Hepatocyte (in vitro differentiated cells): ENCODE measurements around the gene JAKMIP1. TPM values are rescaled to one million over a fixed set of nuclear protein-coding genes. Genes with fewer than 3 reads are reported as not detected.

ENCODE experiments used
- DNase-seq: peaks from one replicate; pipeline ENCODE4 v3.0.0-alpha.2; 2016; ENCODE audit warnings: low spot score
- H2AFZ ChIP-seq: fragments of 200-600 bp; sonication (generic); 2 replicates; pipeline ENCODE4 v1.6.0; 2016; ENCODE audit warnings: antibody characterized with exemption, mild to moderate bottlenecking
- H3K27ac ChIP-seq: fragments of 200-600 bp; sonication (generic); 2 replicates; pipeline ENCODE4 v1.5.1; 2016; ENCODE audit warnings: mild to moderate bottlenecking
- H3K27me3 ChIP-seq: fragments of 200-600 bp; sonication (generic); 2 replicates; pipeline ENCODE4 v1.6.1; 2016
- H3K36me3 ChIP-seq: fragments of 200-600 bp; sonication (generic); replicated peaks from 2 replicates; pipeline ENCODE4 v1.5.1; 2016; ENCODE audit warnings: low read depth; ENCODE audit not compliant: insufficient read depth
- H3K4me1 ChIP-seq: fragments of 200-600 bp; sonication (generic); 2 replicates; pipeline ENCODE4 v1.5.1; 2016; ENCODE audit warnings: mild to moderate bottlenecking, moderate library complexity; ENCODE audit not compliant: insufficient read depth
- H3K4me2 ChIP-seq: fragments of 200-600 bp; sonication (generic); 2 replicates; pipeline ENCODE4 v1.6.0; 2016
- H3K4me3 ChIP-seq: fragments of 200-600 bp; sonication (generic); 2 replicates; pipeline ENCODE4 v1.5.1; 2016; ENCODE audit warnings: mild to moderate bottlenecking
- H3K79me2 ChIP-seq: fragments of 200-600 bp; sonication (generic); 2 replicates; pipeline ENCODE4 v1.6.0; 2017; ENCODE audit warnings: mild to moderate bottlenecking
- H3K9me2 ChIP-seq: fragments of 200-600 bp; sonication (generic); replicated peaks from 2 replicates; pipeline ENCODE4 v1.6.0; 2017; ENCODE audit warnings: mild to moderate bottlenecking; ENCODE audit not compliant: insufficient read depth
- H3K9me3 ChIP-seq: fragments of 200-600 bp; sonication (generic); 2 replicates; pipeline ENCODE4 v1.5.1; 2016; ENCODE audit warnings: low read depth, mild to moderate bottlenecking
- H4K20me1 ChIP-seq: fragments of 200-600 bp; sonication (generic); 2 replicates; pipeline ENCODE4 v1.6.0; 2016; ENCODE audit warnings: mild to moderate bottlenecking; ENCODE audit not compliant: insufficient read depth, poor library complexity, severe bottlenecking
- CTCF ChIP-seq: fragments of 200-600 bp; sonication (generic); IDR thresholded peaks from 2 replicates; pipeline ENCODE4 v1.5.1; 2016; ENCODE audit warnings: antibody characterized with exemption, mild to moderate bottlenecking; ENCODE audit not compliant: poor library complexity
- EZH2 ChIP-seq: fragments of 200-600 bp; sonication (generic); IDR thresholded peaks from 2 replicates; pipeline ENCODE4 v1.6.1; 2016; ENCODE audit warnings: antibody characterized with exemption, mild to moderate bottlenecking, borderline replicate concordance
- EZH2phosphoT487 ChIP-seq: fragments of 200-600 bp; sonication (generic); IDR thresholded peaks from one replicate; pipeline ENCODE4 v1.6.1; 2018; ENCODE audit warnings: antibody characterized with exemption, mild to moderate bottlenecking, low read depth, moderate library complexity; ENCODE audit not compliant: unreplicated experiment, severe bottlenecking
- WGBS: methylation state at CpG from one replicate; pipeline ENCODE4 v1.1.6; 2016; ENCODE audit warnings: low lambda C conversion rate; ENCODE audit errors: missing lambda C conversion rate; 5-methylcytosine and 5-hydroxymethylcytosine counted together
- polyA plus RNA-seq: library from polyadenylated mRNA; unstranded; fragments of >200 nt; fragmentation: Nextera tagmentation; extraction: Ambion mirVana; gene quantifications from 2 replicates; pipeline ENCODE4 v1.2.1, GENCODE V29; 2016
- total RNA-seq: library from RNA; depleted of rRNA; stranded (reverse); fragments of >200 nt; gene quantifications from 2 replicates; pipeline ENCODE4 v1.2.3, GENCODE V29; 2014

JAKMIP1 gene
- total and polyA plus RNA-seq, 2 experiments from 2014 or later: not detected

- Histone ChIP-seq H4K20me1 (no peaks in the 10 kb centered on the region), H3K4me3 (no peak overlapping the region), H3K9me2 (no peaks in the 10 kb centered on the region), H3K27ac (no peak overlapping the region), H3K27me3 (no peaks in the 10 kb centered on the region), H3K36me3 (no peaks in the 10 kb centered on the region), H2AFZ (no peak overlapping the region), H3K4me1 (no peaks in the 10 kb centered on the region), H3K4me2 (no peak overlapping the region), H3K9me3 (no peaks in the 10 kb centered on the region), H3K79me2 (no peaks in the 10 kb centered on the region)
- TF ChIP-seq EZH2 (no peak), EZH2phosphoT487 (no peak), CTCF (no peak)
- no peak for DNase-seq
- WGBS: 89% methylated on average over 7 of the region's 7 CpGs
Observed at GRCh38 chr4:6078560-6078959, 121.8 kb downstream of the JAKMIP1 start.

GRCh38 chr4:6076391-6076790, 124.0 kb downstream of the JAKMIP1 start:
- 41% methylated on average over 1 of the region's 1 CpG for WGBS
- Histone ChIP-seq H3K9me2 (no peaks in the 10 kb centered on the region), H2AFZ (no peak overlapping the region), H3K27me3 (no peaks in the 10 kb centered on the region), H3K4me3 (no peak overlapping the region), H3K36me3 (no peaks in the 10 kb centered on the region), H3K9me3 (no peaks in the 10 kb centered on the region), H4K20me1 (no peaks in the 10 kb centered on the region), H3K4me1 (peaks cover 4% of the 10 kb centered on the region), H3K4me2 (no peak overlapping the region), H3K27ac (no peak overlapping the region), H3K79me2 (no peaks in the 10 kb centered on the region)
- DNase-seq: no peak
- TF ChIP-seq EZH2phosphoT487 (no peak), EZH2 (no peak), CTCF (no peak)

- WGBS: 88% methylated on average over 6 of the region's 6 CpGs
- TF ChIP-seq EZH2 (no peak), EZH2phosphoT487 (no peak), CTCF (no peak)
Observed at GRCh38 chr4:6074758-6075157, 125.6 kb downstream of the JAKMIP1 start.

More at GRCh38 chr4:6074758-6075157, 125.6 kb downstream of the JAKMIP1 start:
- no peak overlapping the region for H3K4me3 ChIP-seq
- no peak overlapping the region for H2AFZ ChIP-seq
- no peak overlapping the region for H3K4me2 ChIP-seq
- DNase-seq: no peak
- peaks cover 9% of the 10 kb centered on the region for H3K4me1 ChIP-seq
- no peak overlapping the region for H3K27ac ChIP-seq
- no peaks in the 10 kb centered on the region for H3K79me2 ChIP-seq
- no peaks in the 10 kb centered on the region for H3K36me3 ChIP-seq
- no peaks in the 10 kb centered on the region for H3K9me2 ChIP-seq
- H3K27me3 ChIP-seq: no peaks in the 10 kb centered on the region
- H4K20me1 ChIP-seq: no peaks in the 10 kb centered on the region
- no peaks in the 10 kb centered on the region for H3K9me3 ChIP-seq
